Measurements from ENCODE around the gene B4GALT2. TPM values are rescaled to one million over a fixed set of nuclear protein-coding genes. Genes with fewer than 3 reads are reported as not detected.

B4GALT2 gene
- total RNA-seq, 1 experiment from 2014 or later: 76.8 TPM

GRCh38 chr1:43958351-43959255 lies 20.4 kb upstream of the B4GALT2 start:
- RAD21 ChIA-PET (ENCODE audit: low non-redundant PET in 1 of 2, low total read pairs in 2 of 2, uncharacterized antibody in 2 of 2, unreplicated experiment in 2 of 2): no interaction called here
- Histone ChIP-seq H3K4me2 (ENCODE audit: low read length) (no peak overlapping the region), H3K27ac (ENCODE audit: low read depth, low read length) (no peak overlapping the region), H3K9me2 (ENCODE audit: insufficient read depth) (no peaks in the 10 kb centered on the region), H4K20me1 (ENCODE audit: insufficient read depth) (no peaks in the 10 kb centered on the region), H3K36me3 (ENCODE audit: control insufficient read depth in 1 of 2, insufficient read depth in 2 of 2, low read length in 2 of 2) (peaks cover 0 to 4% of the 10 kb centered on the region in 2 experiments; a peak in 2 of 4 replicates), H3K4me3 (replicated peaks in 1 of 2; ENCODE audit: low read depth in 1 of 2, low read length in 2 of 2) (no peak overlapping the region), H3K4me1 (ENCODE audit: control insufficient read depth in 1 of 2, insufficient read depth in 2 of 2, low read length in 2 of 2) (no peaks in the 10 kb centered on the region), H3K9ac (ENCODE audit: low read length) (no peak overlapping the region), H3K9me3 (ENCODE audit: control insufficient read depth in 1 of 2, insufficient read depth in 1 of 2, low read depth in 1 of 2, low read length in 2 of 2) (no peaks in the 10 kb centered on the region), H2AFZ (ENCODE audit: low read depth, low read length, poor library complexity, severe bottlenecking) (no peak overlapping the region), H3K27me3 (ENCODE audit: insufficient read depth, low read length) (no peaks in the 10 kb centered on the region), H3K79me2 (ENCODE audit: insufficient read depth, low read length) (no peaks in the 10 kb centered on the region)
- no peak for ATAC-seq
- POLR2A ChIA-PET: no interaction called here
- TF ChIP-seq MAX (IDR thresholded peaks at IDR 0.05): no peak
- no peak for TF ChIP-seq SRF (IDR thresholded peaks at IDR 0.05; ENCODE audit: low read depth)
- no peak for TF ChIP-seq RAD21 (IDR thresholded peaks at IDR 0.05; ENCODE audit: low read depth)
- TF ChIP-seq ZBTB33 (IDR thresholded peaks at IDR 0.05; ENCODE audit: extremely low read depth, insufficient replicate concordance, low read length): no peak
- TF ChIP-seq EZH2 (IDR thresholded peaks at IDR 0.05): no peak
- TF ChIP-seq YY1 (IDR thresholded peaks at IDR 0.05; ENCODE audit: extremely low read depth, insufficient replicate concordance, low read depth, low read length): no peak
- no peak for TF ChIP-seq SIN3A (IDR thresholded peaks at IDR 0.05; ENCODE audit: low read depth)
- TF ChIP-seq EZH2phosphoT487 (IDR thresholded peaks at IDR 0.05; ENCODE audit: borderline replicate concordance): no peak
- TF ChIP-seq ZFX (IDR thresholded peaks at IDR 0.05): no peak
- no peak for TF ChIP-seq EGR1 (IDR thresholded peaks at IDR 0.05; ENCODE audit: low read depth)
- no peak for TF ChIP-seq SP1 (IDR thresholded peaks at IDR 0.05; ENCODE audit: low read depth)
- no TSS peak for BruUV-seq (replicated peaks)
- no peak for DNase-seq (ENCODE audit: low read depth, low spot score)
- CTCF ChIA-PET: no interaction called here
- intact Hi-C loops (cut with micrococcal nuclease): no loop called here

Measured in HCT116 (cell line).